B cell (primary cell): ENCODE results near the gene ZNF827. TPM values are rescaled to one million over a fixed set of nuclear protein-coding genes. Genes with fewer than 3 reads are reported as not detected.

Experiments used
- ATAC-seq: fragments of 200-7000 bp; cut with Tn5 transposase; one replicate; pipeline ENCODE4 v1.10.0; 2021; ENCODE audit warnings: low read depth, mild to moderate bottlenecking, moderate number of reproducible peaks, moderate library complexity
- CTCF ChIA-PET: fragments of 350-600 bp; sonication (Branson Sonifier 250); formaldehyde crosslinking; loops from one replicate; lab custom pipeline; 2021; ENCODE audit warnings: antibody characterized with exemption, inconsistent platforms; lab: Charles Lee
- POLR2A ChIA-PET: fragments of 350-600 bp; sonication (Branson Sonifier 250); formaldehyde crosslinking; loops from one replicate; lab custom pipeline; 2021; ENCODE audit warnings: antibody characterized with exemption; lab: Charles Lee
- DNase-seq: peaks from one replicate; pipeline ENCODE4 v3.0.0; 2013
- H2AFZ ChIP-seq: 2 replicates; pipeline ENCODE4 v1.6.1; 2012; ENCODE audit warnings: mild to moderate bottlenecking, low read depth, low read length; ENCODE audit not compliant: insufficient read depth, poor library complexity, severe bottlenecking
- H3K27ac ChIP-seq, 2 donors: 1 replicate in 1 of 2; 2 replicates in 1 of 2; pipeline ENCODE4 v1.5.1; 2012 to 2013; ENCODE audit warnings: low read length in 2 of 2, mild to moderate bottlenecking in 2 of 2, moderate library complexity in 1 of 2
- H3K27me3 ChIP-seq, 4 experiments: fragments of 200-600 bp in 1 of 4; sonication (generic) in 1 of 4; replicated peaks in 1 of 4; 1 replicate in 2 of 4; 2 replicates in 2 of 4; pipeline versions ENCODE4 v1.6.1 to v1.7.0; 2013 to 2016; ENCODE audit warnings: low read length in 3 of 4, mild to moderate bottlenecking in 2 of 4, mixed read lengths in 1 of 4, moderate library complexity in 1 of 4; ENCODE audit not compliant: insufficient read depth in 4 of 4, control insufficient read depth in 3 of 4; ENCODE audit errors: control extremely low read depth in 1 of 4
- H3K36me3 ChIP-seq, 2 experiments: replicated peaks in 1 of 2; 1 replicate in 1 of 2; 2 replicates in 1 of 2; pipeline versions ENCODE4 v1.6.1 to v1.7.1; 2013; ENCODE audit warnings: low read length in 1 of 2; ENCODE audit not compliant: insufficient read depth in 2 of 2, control insufficient read depth in 1 of 2; ENCODE audit errors: control extremely low read depth in 1 of 2, extremely low read depth in 1 of 2
- H3K4me1 ChIP-seq, 2 donors: fragments of 200-600 bp in 1 of 2; sonication (generic) in 1 of 2; 1 replicate in 1 of 2; 2 replicates in 1 of 2; pipeline versions ENCODE4 v1.5.1 to v1.6.1; 2013 to 2017; ENCODE audit warnings: low read length in 2 of 2; ENCODE audit not compliant: control insufficient read depth in 2 of 2, insufficient read depth in 2 of 2
- H3K4me2 ChIP-seq: replicated peaks from 2 replicates; pipeline ENCODE3; 2012; ENCODE audit warnings: mild to moderate bottlenecking, low read depth, low read length; ENCODE audit not compliant: poor library complexity, severe bottlenecking
- H3K4me3 ChIP-seq, 5 experiments: fragments of 200-600 bp in 1 of 5; sonication (generic) in 1 of 5; 1 replicate in 3 of 5; 2 replicates in 2 of 5; pipeline versions ENCODE4 v1.5.1 to v1.7.0; 2011 to 2016; ENCODE audit warnings: low read length in 4 of 5, mild to moderate bottlenecking in 4 of 5, low read depth in 2 of 5, control low read depth in 1 of 5, moderate library complexity in 1 of 5; ENCODE audit not compliant: insufficient read depth in 1 of 5; ENCODE audit errors: control extremely low read depth in 1 of 5, extremely low read depth in 1 of 5
- H3K79me2 ChIP-seq: fragments of 200-600 bp; sonication (generic); one replicate; pipeline ENCODE4 v1.6.0; 2016; ENCODE audit warnings: low read length; ENCODE audit not compliant: control insufficient read depth, insufficient read depth
- H3K9ac ChIP-seq: fragments of 200-600 bp; sonication (generic); 2 replicates; pipeline ENCODE4 v1.6.1; 2017; ENCODE audit warnings: mild to moderate bottlenecking, low read length, moderate library complexity
- H3K9me3 ChIP-seq, 3 donors: one replicate each; pipeline versions ENCODE4 v1.6.1 to v1.7.1; 2013; ENCODE audit warnings: low read length in 2 of 3; ENCODE audit not compliant: control insufficient read depth in 2 of 3, insufficient read depth in 1 of 3; ENCODE audit errors: control extremely low read depth in 1 of 3
- H4K20me1 ChIP-seq: 2 replicates; pipeline ENCODE4 v1.6.0; 2012; ENCODE audit warnings: mild to moderate bottlenecking, low read length; ENCODE audit not compliant: insufficient read depth, control insufficient read depth, poor library complexity, severe bottlenecking
- H3K27ac Mint-ChIP-seq: one replicate; pipeline ENCODE4 v1.8.0; 2021; ENCODE audit warnings: mixed read lengths
- H3K27me3 Mint-ChIP-seq: one replicate; pipeline ENCODE4 v1.8.0; 2021; ENCODE audit warnings: mixed read lengths
- H3K4me1 Mint-ChIP-seq: one replicate; pipeline ENCODE4 v1.8.0; 2021; ENCODE audit warnings: mixed read lengths
- H3K4me3 Mint-ChIP-seq: one replicate; pipeline ENCODE4 v1.8.0; 2021; ENCODE audit warnings: mixed read lengths
- H3K9me3 Mint-ChIP-seq: one replicate; pipeline ENCODE4 v1.8.0; 2022; ENCODE audit warnings: mixed read lengths; ENCODE audit not compliant: insufficient read depth
- CTCF ChIP-seq: fragments of 200-600 bp; IDR thresholded peaks from one replicate; pipeline ENCODE4 v1.8.0; 2022; ENCODE audit warnings: antibody characterized with exemption, mild to moderate bottlenecking
- EZH2 ChIP-seq: IDR thresholded peaks from 2 replicates; pipeline ENCODE4 v1.6.1; 2012; ENCODE audit warnings: borderline replicate concordance, low read depth, mild to moderate bottlenecking, moderate library complexity, low read length; ENCODE audit not compliant: insufficient read depth, poor library complexity, severe bottlenecking
- WGBS: methylation state at CpG from one replicate; pipeline ENCODE4 v1.1.5; 2013; ENCODE audit warnings: missing lambda C conversion rate; ENCODE audit not compliant: insufficient coverage; 5-methylcytosine and 5-hydroxymethylcytosine counted together
- intact Hi-C: fragments of 100-400 bp; cut with micrococcal nuclease; formaldehyde crosslinking; loops from one replicate; pipeline ENCODE4 v1.10.0; 2022
- polyA plus RNA-seq: library from polyadenylated mRNA; depleted of rRNA; stranded (reverse); fragments of >200 nt; gene quantifications from 2 replicates; pipeline ENCODE4 v1.2.3, GENCODE V29; 2012
- total RNA-seq, 2 donors: library from RNA; stranded (reverse); fragments of 120-200 nt in 1 of 2; gene quantifications; 1 replicate in 1 of 2; 2 replicates in 1 of 2; pipeline versions ENCODE4 v1.2.3 to v1.2.4, GENCODE V29; 2013 to 2022

ZNF827 gene
- total and polyA plus RNA-seq, 2 donors (not counting 1 experiment from before 2014, with no cell fraction given) = 20.6 to 30.1 TPM

- Histone ChIP-seq H3K9ac (no peak overlapping the region), H3K36me3 (peaks cover 0 to 11% of the 10 kb centered on the region in 2 experiments), H4K20me1 (no peaks in the 10 kb centered on the region), H3K27me3 (no peaks in the 10 kb centered on the region), H3K27ac (no peak overlapping the region), H2AFZ (no peak overlapping the region), H3K9me3 (no peaks in the 10 kb centered on the region), H3K4me3 (no peak overlapping the region), H3K79me2 (no peaks in the 10 kb centered on the region), H3K4me1 (no peaks in the 10 kb centered on the region), H3K4me2 (no peak overlapping the region)
- H3K27ac Mint-ChIP-seq = no peak overlapping the region
- no peaks in the 10 kb centered on the region for H3K27me3 Mint-ChIP-seq
- CTCF ChIA-PET = no interaction called here
- no peaks in the 10 kb centered on the region for H3K9me3 Mint-ChIP-seq
- peaks cover 4% of the 10 kb centered on the region for H3K4me1 Mint-ChIP-seq
- POLR2A ChIA-PET = interaction anchor here (0.6 kb wide), 1 partner anchor 536 kb away, joined by 3 read pairs; no protein-coding TSS in a partner anchor
- intact Hi-C loops = no loop called here
- H3K4me3 Mint-ChIP-seq = no peak overlapping the region
- no peak for DNase-seq
- TF ChIP-seq CTCF (no peak), EZH2 (no peak)
- no peak for ATAC-seq
- 100% methylated on average over 2 of the region's 3 CpGs for WGBS
Observed at GRCh38 chr4:145852256-145852839, 86.3 kb downstream of the ZNF827 start.

DNA sequence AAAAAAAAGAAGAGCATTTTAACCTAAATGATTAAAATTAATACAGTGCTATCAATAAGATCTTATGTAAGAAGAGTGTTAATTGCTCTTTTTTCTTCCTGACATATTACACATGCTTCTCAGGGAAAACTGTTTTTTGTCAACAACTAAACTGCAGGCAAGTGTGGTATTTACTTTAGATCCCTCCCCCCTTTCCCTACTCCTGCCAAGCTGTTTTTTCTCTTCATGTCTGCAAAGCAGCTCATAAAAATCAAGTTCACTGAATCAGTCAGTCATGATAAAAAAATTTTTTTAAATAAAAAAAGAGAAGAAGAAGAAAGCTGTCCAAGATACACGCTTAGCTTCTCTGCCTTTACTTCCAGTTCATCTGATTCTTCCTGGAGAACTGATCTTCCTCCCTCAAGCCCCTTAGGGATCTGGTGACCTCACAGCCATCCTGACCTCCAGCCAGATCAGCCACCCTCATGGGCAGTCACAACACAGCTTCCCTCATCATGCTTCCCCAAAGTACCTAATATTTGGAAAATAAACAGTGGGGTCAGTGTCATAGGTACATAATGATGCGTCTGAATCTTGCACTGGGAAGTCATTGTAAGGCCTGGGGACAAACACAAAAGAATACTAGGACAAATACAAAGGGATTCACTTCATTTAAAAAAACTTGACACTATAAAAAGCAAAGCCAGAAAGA lies 87.0 kb downstream of the ZNF827 start:
- H3K4me3 Mint-ChIP-seq = no peak overlapping the region
- H2AFZ ChIP-seq = no peak overlapping the region
- no peak overlapping the region for H3K27ac Mint-ChIP-seq
- H3K4me3 ChIP-seq = no peak overlapping the region
- H3K27me3 Mint-ChIP-seq = no peaks in the 10 kb centered on the region
- intact Hi-C loops = no loop called here
- no peaks in the 10 kb centered on the region for H3K27me3 ChIP-seq
- H4K20me1 ChIP-seq = no peaks in the 10 kb centered on the region
- TF ChIP-seq EZH2 (no peak), CTCF (no peak)
- H3K9ac ChIP-seq = no peak overlapping the region
- ChIA-PET CTCF (no interaction called here), POLR2A (no interaction called here)
- no peak overlapping the region for H3K27ac ChIP-seq
- peaks cover 4% of the 10 kb centered on the region for H3K4me1 Mint-ChIP-seq
- H3K36me3 ChIP-seq = peaks cover 0 to 11% of the 10 kb centered on the region in 2 experiments
- H3K9me3 ChIP-seq = no peaks in the 10 kb centered on the region
- no peak for DNase-seq
- H3K4me2 ChIP-seq = no peak overlapping the region
- H3K4me1 ChIP-seq = no peaks in the 10 kb centered on the region
- no peak for ATAC-seq
- no peaks in the 10 kb centered on the region for H3K9me3 Mint-ChIP-seq
- no peaks in the 10 kb centered on the region for H3K79me2 ChIP-seq
- no CpG with 5 or more reads among the region's 2 CpGs for WGBS
